ENCODE measurements around the gene TMEM156. TPM values are rescaled to one million over a fixed set of nuclear protein-coding genes. Genes with fewer than 3 reads are reported as not detected.

TMEM156 gene
- total and polyA plus RNA-seq, 2 experiments from 2014 or later: not detected

GRCh38 chr4:39044956-39045826, 13.0 kb upstream of the TMEM156 start (continued):
- TF ChIP-seq, protein P1, sequence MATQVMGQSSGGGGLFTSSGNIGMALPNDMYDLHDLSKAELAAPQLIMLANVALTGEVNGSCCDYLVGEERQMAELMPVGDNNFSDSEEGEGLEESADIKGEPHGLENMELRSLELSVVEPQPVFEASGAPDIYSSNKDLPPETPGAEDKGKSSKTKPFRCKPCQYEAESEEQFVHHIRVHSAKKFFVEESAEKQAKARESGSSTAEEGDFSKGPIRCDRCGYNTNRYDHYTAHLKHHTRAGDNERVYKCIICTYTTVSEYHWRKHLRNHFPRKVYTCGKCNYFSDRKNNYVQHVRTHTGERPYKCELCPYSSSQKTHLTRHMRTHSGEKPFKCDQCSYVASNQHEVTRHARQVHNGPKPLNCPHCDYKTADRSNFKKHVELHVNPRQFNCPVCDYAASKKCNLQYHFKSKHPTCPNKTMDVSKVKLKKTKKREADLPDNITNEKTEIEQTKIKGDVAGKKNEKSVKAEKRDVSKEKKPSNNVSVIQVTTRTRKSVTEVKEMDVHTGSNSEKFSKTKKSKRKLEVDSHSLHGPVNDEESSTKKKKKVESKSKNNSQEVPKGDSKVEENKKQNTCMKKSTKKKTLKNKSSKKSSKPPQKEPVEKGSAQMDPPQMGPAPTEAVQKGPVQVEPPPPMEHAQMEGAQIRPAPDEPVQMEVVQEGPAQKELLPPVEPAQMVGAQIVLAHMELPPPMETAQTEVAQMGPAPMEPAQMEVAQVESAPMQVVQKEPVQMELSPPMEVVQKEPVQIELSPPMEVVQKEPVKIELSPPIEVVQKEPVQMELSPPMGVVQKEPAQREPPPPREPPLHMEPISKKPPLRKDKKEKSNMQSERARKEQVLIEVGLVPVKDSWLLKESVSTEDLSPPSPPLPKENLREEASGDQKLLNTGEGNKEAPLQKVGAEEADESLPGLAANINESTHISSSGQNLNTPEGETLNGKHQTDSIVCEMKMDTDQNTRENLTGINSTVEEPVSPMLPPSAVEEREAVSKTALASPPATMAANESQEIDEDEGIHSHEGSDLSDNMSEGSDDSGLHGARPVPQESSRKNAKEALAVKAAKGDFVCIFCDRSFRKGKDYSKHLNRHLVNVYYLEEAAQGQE (IDR thresholded peaks at IDR 0.05; ENCODE audit: unreplicated experiment): no peak
- no peak for TF ChIP-seq STAT1 (IDR thresholded peaks at IDR 0.05; ENCODE audit: unreplicated experiment)
- TF ChIP-seq CTCF (conservative IDR thresholded peaks at IDR 0.05; ENCODE audit: low read depth in 2 of 2): no peak
- TF ChIP-seq ZNF331 (CRISPR knock-in tag; IDR thresholded peaks at IDR 0.05; ENCODE audit: low read depth): no peak
- no peak for TF ChIP-seq ZNF114 (CRISPR knock-in tag; IDR thresholded peaks at IDR 0.05)

GRCh38 chr4:39044364-39044955, 12.3 kb upstream of the TMEM156 start:
- H3K4me1 ChIP-seq (ENCODE audit: insufficient read depth): peaks cover 23% of the 10 kb centered on the region
- peak overlapping the region; percentile 89 for H3K4me3 ChIP-seq
- peak; percentile 98 for DNase-seq (ENCODE audit: low spot score)
- H3K79me2 ChIP-seq (replicated peaks; ENCODE audit: insufficient read depth): peaks cover 24% of the 10 kb centered on the region
- H3K4me2 ChIP-seq: peak overlapping the region; percentile 91
- TF ChIP-seq POLR2AphosphoS5 (IDR thresholded peaks at IDR 0.05; ENCODE audit: low read depth) (peak; percentile 50), EZH2 (IDR thresholded peaks at IDR 0.05; ENCODE audit: low read depth, unreplicated experiment) (no peak), CTCF (conservative IDR thresholded peaks at IDR 0.05; ENCODE audit: low read depth in 2 of 2) (peak in 1 of 2 experiments; percentile 25; a peak in 2 of 4 replicates)
- Mint-ChIP-seq H3K4me1 (peaks cover 21% of the 10 kb centered on the region), H3K9me3 (no peaks in the 10 kb centered on the region), H3K27me3 (ENCODE audit: insufficient read depth, low read depth, poor library complexity) (peaks cover 10% of the 10 kb centered on the region), H3K4me3 (peak overlapping the region; percentile 83), H3K36me3 (ENCODE audit: low read depth) (no peaks in the 10 kb centered on the region; the same call in 2 of the 3 replicates), H3K27ac (peak overlapping the region; percentile 88)
- H3K27me3 ChIP-seq (ENCODE audit: insufficient read depth): no peaks in the 10 kb centered on the region
- ATAC-seq: peak; percentile 92
- H3K27ac ChIP-seq (ENCODE audit: low read depth): peak overlapping the region; percentile 72
- no peaks in the 10 kb centered on the region for H3F3A ChIP-seq (replicated peaks; ENCODE audit: low read depth)
- 0 out of 2 replicates have a peak, but pooled peaks cover 4% of the 10 kb centered on the region for H4K20me1 ChIP-seq (replicated peaks; ENCODE audit: insufficient read depth)
- H3K36me3 ChIP-seq (ENCODE audit: insufficient read depth): no peaks in the 10 kb centered on the region
- H2AFZ ChIP-seq: peak overlapping the region; percentile 88; the same call in 1 of the 2 replicates
- H3K9me2 ChIP-seq (ENCODE audit: insufficient read depth): no peaks in the 10 kb centered on the region
